Embryonic facial prominence (tissue), 1 donor: ENCODE measurements around the gene FAM47E.
"Not testable (repeated sequence)": the region's sequence is repeated elsewhere in the genome, so short reads cannot be mapped to it uniquely, and the experiment has no call there.

Experiments used
- DNase-seq: peaks from one replicate; pipeline ENCODE4 v3.0.0-alpha.2; 2016; ENCODE audit errors: extremely low spot score

FAM47E gene

GRCh38 chr4:76267811-76268210 is 16.3 kb downstream of the FAM47E start:
- no peak for DNase-seq

- DNase-seq: no peak
Observed at GRCh38 chr4:76270244-76271175, 19.0 kb downstream of the FAM47E start.

- no peak for DNase-seq
Observed at GRCh38 chr4:76271248-76271647, 19.7 kb downstream of the FAM47E start.

- no peak for DNase-seq
Observed at GRCh38 chr4:76272073-76272472, 20.6 kb downstream of the FAM47E start.

GRCh38 chr4:76272582-76272981 is 21.1 kb downstream of the FAM47E start:
- no peak for DNase-seq

GRCh38 chr4:76272999-76273398 is 21.5 kb downstream of the FAM47E start:
- DNase-seq: no peak

- no peak for DNase-seq
Observed at GRCh38 chr4:76275486-76276124, 24.1 kb downstream of the FAM47E start.

- DNase-seq: no peak
Observed at GRCh38 chr4:76276813-76277212, 25.3 kb downstream of the FAM47E start.

- DNase-seq: no peak
Observed at GRCh38 chr4:76277667-76278066, 26.1 kb downstream of the FAM47E start.

GRCh38 chr4:76278583-76278982 is 27.1 kb downstream of the FAM47E start:
- no peak for DNase-seq

GRCh38 chr4:76279462-76279861 is 27.9 kb downstream of the FAM47E start:
- no peak for DNase-seq

GRCh38 chr4:76280488-76281441 is 29.2 kb downstream of the FAM47E start:
- no peak for DNase-seq

GRCh38 chr4:76281594-76281993 is 30.1 kb downstream of the FAM47E start:
- DNase-seq: not testable (repeated sequence)

- no peak for DNase-seq
Observed at GRCh38 chr4:76282941-76283689, 31.6 kb downstream of the FAM47E start.

GRCh38 chr4:76283900-76284299 is 32.4 kb downstream of the FAM47E start:
- DNase-seq: no peak

GRCh38 chr4:76287811-76288210 is 36.3 kb downstream of the FAM47E start:
- not testable (repeated sequence) for DNase-seq

GRCh38 chr4:76292730-76293129 is 41.2 kb downstream of the FAM47E start:
- no peak for DNase-seq

- no peak for DNase-seq
Observed at GRCh38 chr4:76293772-76294171, 42.3 kb downstream of the FAM47E start.

GRCh38 chr4:76296286-76296820 is 44.8 kb downstream of the FAM47E start:
- no peak for DNase-seq

- no peak for DNase-seq
Observed at GRCh38 chr4:76298227-76298626, 46.7 kb downstream of the FAM47E start.

GRCh38 chr4:76300012-76300411 is 48.5 kb downstream of the FAM47E start:
- no peak for DNase-seq
